Activated CD4-positive, CD25-positive, alpha-beta regulatory T cell treated with anti-CD3 and anti-CD28 coated beads, Interleukin-2, amount 50 U/mL, for 16 hours (primary cell): ENCODE data around the gene CR2.
"Not testable (repeated sequence)": the region's sequence is repeated elsewhere in the genome, so short reads cannot be mapped to it uniquely, and the experiment has no call there.

Experiments
- DNase-seq: peaks from one replicate; pipeline ENCODE4 v3.0.0-alpha.2; 2020; ENCODE audit warnings: low read depth, low spot score

The CR2 gene

GRCh38 chr1:207444514-207445217, 9.5 kb upstream of the CR2 start:
- no peak for DNase-seq

GRCh38 chr1:207453710-207454045, 450 bp upstream of the CR2 start:
- no peak for DNase-seq

- DNase-seq, result no peak
Observed at GRCh38 chr1:207455183-207455754, 1.1 kb downstream of the CR2 start.

GRCh38 chr1:207458414-207458813, 4.3 kb downstream of the CR2 start:
- no peak for DNase-seq

- no peak for DNase-seq
Observed at GRCh38 chr1:207459008-207459407, 4.9 kb downstream of the CR2 start.

GRCh38 chr1:207461649-207462048, 7.5 kb downstream of the CR2 start:
- no peak for DNase-seq

- DNase-seq, result no peak
Observed at GRCh38 chr1:207462535-207462934, 8.4 kb downstream of the CR2 start.

GRCh38 chr1:207463021-207463420, 8.9 kb downstream of the CR2 start:
- no peak for DNase-seq

- no peak for DNase-seq
Observed at GRCh38 chr1:207463571-207463970, 9.4 kb downstream of the CR2 start.

GRCh38 chr1:207470927-207471326, 16.8 kb downstream of the CR2 start:
- DNase-seq, result no peak

GRCh38 chr1:207474210-207474609, 20.1 kb downstream of the CR2 start:
- no peak for DNase-seq

- no peak for DNase-seq
Observed at GRCh38 chr1:207486198-207486597, 32.1 kb downstream of the CR2 start.

GRCh38 chr1:207487636-207488035, 33.5 kb downstream of the CR2 start:
- no peak for DNase-seq

GRCh38 chr1:207493212-207493611, 39.1 kb downstream of the CR2 start:
- no peak for DNase-seq

GRCh38 chr1:207494171-207494570, 40.0 kb downstream of the CR2 start:
- DNase-seq, result no peak

GRCh38 chr1:207495281-207495680, 41.2 kb downstream of the CR2 start:
- DNase-seq, result not testable (repeated sequence)

GRCh38 chr1:207495801-207496792, 42.0 kb downstream of the CR2 start, which contains the start of gene CR1:
Gene CR1 (plus strand): TSS chr1:207496157. CDS start chr1:207496268, 111 bp downstream.
- DNase-seq, result no peak

- no peak for DNase-seq
Observed at GRCh38 chr1:207497941-207498340, 43.8 kb downstream of the CR2 start.

GRCh38 chr1:207499573-207499972, 45.4 kb downstream of the CR2 start:
- DNase-seq, result peak; percentile 20

GRCh38 chr1:207500306-207500705, 46.2 kb downstream of the CR2 start:
- no peak for DNase-seq

- no peak for DNase-seq
Observed at GRCh38 chr1:207501071-207501470, 46.9 kb downstream of the CR2 start.

- no peak for DNase-seq
Observed at GRCh38 chr1:207502726-207503125, 48.6 kb downstream of the CR2 start.
